Thoracic aorta (tissue), 2 donors: ENCODE results near the gene SLC39A10. TPM values are rescaled to one million over a fixed set of nuclear protein-coding genes. Genes with fewer than 3 reads are reported as not detected.

Experiments used
- ATAC-seq: fragments of 150-250 bp; one replicate; pipeline ENCODE4 v1.8.0; 2017; ENCODE audit warnings: low read depth; ENCODE audit not compliant: insufficient number of reproducible peaks, low FRiP score
- DNase-seq: peaks from one replicate; pipeline ENCODE4 v3.0.0-alpha.2; 2020; ENCODE audit warnings: low spot score
- H3K27ac ChIP-seq, 2 donors: fragments of 200-600 bp; sonication (generic); 1 replicate in 1 of 2; 2 replicates in 1 of 2; pipeline ENCODE4 v1.5.1; 2016; ENCODE audit warnings: mild to moderate bottlenecking in 2 of 2, moderate library complexity in 2 of 2
- H3K27me3 ChIP-seq: fragments of 200-600 bp; sonication (generic); replicated peaks from 2 replicates; pipeline ENCODE4 v1.6.0; 2016; ENCODE audit warnings: mild to moderate bottlenecking; ENCODE audit not compliant: insufficient read depth
- H3K36me3 ChIP-seq: fragments of 200-600 bp; sonication (generic); one replicate; pipeline ENCODE4 v1.5.1; 2016
- H3K4me1 ChIP-seq, 2 donors: fragments of 200-600 bp; sonication (generic); 1 replicate in 1 of 2; 2 replicates in 1 of 2; pipeline versions ENCODE4 v1.5.1 to v1.6.0; 2016; ENCODE audit warnings: low read depth in 2 of 2, mild to moderate bottlenecking in 1 of 2; ENCODE audit not compliant: control insufficient read depth in 1 of 2
- H3K4me3 ChIP-seq: fragments of 200-600 bp; sonication (generic); 2 replicates; pipeline ENCODE4 v1.5.1; 2016; ENCODE audit warnings: mild to moderate bottlenecking
- H3K9me3 ChIP-seq: fragments of 200-600 bp; sonication (generic); 2 replicates; pipeline ENCODE4 v1.5.1; 2016
- CTCF ChIP-seq: fragments of 200-600 bp; sonication (generic); IDR thresholded peaks from one replicate; pipeline ENCODE4 v1.5.1; 2019; ENCODE audit warnings: antibody characterized with exemption
- total RNA-seq, 2 donors: library from RNA; depleted of rRNA; stranded (reverse); fragments of >200 nt; gene quantifications; one replicate each; pipeline versions ENCODE4 v1.1.0 to v1.2.3, GENCODE V29; 2016

The SLC39A10 gene
- total RNA-seq, 2 donors from 2014 or later, result 12.5 to 13.1 TPM

GRCh38 chr2:195727106-195727505 lies 70.1 kb downstream of the SLC39A10 start:
- ATAC-seq (no peak), DNase-seq (no peak)
- no peak for TF ChIP-seq CTCF
- Histone ChIP-seq H3K36me3 (peaks cover 8% of the 10 kb centered on the region), H3K9me3 (no peaks in the 10 kb centered on the region), H3K27me3 (no peaks in the 10 kb centered on the region), H3K4me3 (no peak overlapping the region), H3K27ac (no peak overlapping the region), H3K4me1 (no peaks in the 10 kb centered on the region)

GRCh38 chr2:195730912-195731311 lies 73.9 kb downstream of the SLC39A10 start:
- H3K4me1 ChIP-seq, result no peaks in the 10 kb centered on the region
- H3K9me3 ChIP-seq, result no peaks in the 10 kb centered on the region
- no peak for TF ChIP-seq CTCF
- H3K4me3 ChIP-seq, result no peak overlapping the region
- ATAC-seq (no peak), DNase-seq (no peak)
- H3K36me3 ChIP-seq, result peaks cover 8% of the 10 kb centered on the region
- no peak overlapping the region for H3K27ac ChIP-seq
- no peaks in the 10 kb centered on the region for H3K27me3 ChIP-seq

- Histone ChIP-seq H3K27me3 (no peaks in the 10 kb centered on the region), H3K9me3 (no peaks in the 10 kb centered on the region), H3K27ac (no peak overlapping the region), H3K36me3 (peaks cover 8% of the 10 kb centered on the region), H3K4me3 (no peak overlapping the region), H3K4me1 (no peaks in the 10 kb centered on the region)
- TF ChIP-seq CTCF, result no peak
- no peak for DNase-seq
- no peak for ATAC-seq
Observed at GRCh38 chr2:195732574-195732973, 75.5 kb downstream of the SLC39A10 start.

- no peak for TF ChIP-seq CTCF
- no peaks in the 10 kb centered on the region for H3K27me3 ChIP-seq
- H3K9me3 ChIP-seq, result no peaks in the 10 kb centered on the region
- no peak for ATAC-seq
- H3K27ac ChIP-seq, result no peak overlapping the region
- no peak for DNase-seq
- no peak overlapping the region for H3K4me3 ChIP-seq
- no peaks in the 10 kb centered on the region for H3K4me1 ChIP-seq
- peaks cover 8% of the 10 kb centered on the region for H3K36me3 ChIP-seq
Observed at GRCh38 chr2:195733831-195734230, 76.8 kb downstream of the SLC39A10 start.

GRCh38 chr2:195734395-195734794 lies 77.4 kb downstream of the SLC39A10 start:
- no peak overlapping the region for H3K27ac ChIP-seq
- H3K36me3 ChIP-seq, result peaks cover 8% of the 10 kb centered on the region
- no peak for TF ChIP-seq CTCF
- no peak for ATAC-seq
- H3K4me1 ChIP-seq, result no peaks in the 10 kb centered on the region
- no peak for DNase-seq
- H3K27me3 ChIP-seq, result no peaks in the 10 kb centered on the region
- H3K9me3 ChIP-seq, result no peaks in the 10 kb centered on the region
- H3K4me3 ChIP-seq, result no peak overlapping the region
